NCI-H526 (cell line): Measurements from ENCODE around the gene LTA4H.
"Not testable (repeated sequence)": the region's sequence is repeated elsewhere in the genome, so short reads cannot be mapped to it uniquely, and the experiment has no call there.

ENCODE experiments used
- DNase-seq, 2 experiments: peaks; one replicate each; lab custom pipeline; 2025; lab: John Stamatoyannopoulos, UW

The LTA4H gene

DNA sequence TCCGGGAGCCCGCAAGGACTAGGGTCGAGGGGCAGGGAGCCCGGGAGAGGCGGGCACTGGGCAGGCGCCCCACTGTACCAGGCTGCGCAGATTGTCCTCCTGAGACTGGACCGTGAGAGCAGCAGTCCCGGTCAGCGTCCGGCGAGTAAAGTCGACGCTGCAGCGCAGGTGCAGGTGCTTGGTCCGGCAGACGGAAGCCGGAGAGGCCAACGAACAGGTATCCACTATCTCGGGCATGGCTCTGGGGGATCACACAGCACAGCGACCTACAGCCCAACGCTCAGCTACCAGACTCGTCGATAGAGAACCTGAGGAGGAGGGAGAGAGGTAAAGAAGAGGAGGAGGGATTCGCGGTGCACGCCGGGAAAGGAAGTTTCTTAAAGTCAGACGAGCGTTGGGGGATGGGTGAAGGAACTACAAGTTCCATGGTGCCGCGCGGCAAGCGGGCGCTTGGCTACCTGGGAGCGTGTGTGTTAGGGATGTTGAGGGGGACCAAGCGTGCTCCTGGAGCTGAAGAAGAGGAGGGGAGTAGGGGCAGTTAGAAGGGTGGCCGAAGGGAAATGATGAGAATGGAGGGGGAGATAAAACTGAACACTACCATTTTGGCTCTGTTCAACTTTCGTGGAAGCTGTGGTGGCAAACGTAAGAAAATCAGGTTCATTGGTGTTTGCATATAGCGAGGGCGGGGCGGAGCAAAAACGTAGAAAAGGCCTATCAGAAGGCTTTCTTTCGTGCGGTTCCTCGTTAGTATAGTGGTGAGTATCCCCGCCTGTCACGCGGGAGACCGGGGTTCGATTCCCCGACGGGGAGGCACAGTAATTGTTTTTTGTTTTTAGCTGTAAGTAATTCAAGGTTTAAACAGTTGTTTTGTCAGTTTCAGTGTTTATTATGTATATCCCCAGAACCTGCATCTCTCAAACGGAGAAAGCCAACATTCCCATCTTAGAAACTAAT, at the start of gene LTA4H:
Gene LTA4H, minus strand, starts transcription at position 305 of the 954 bp plus-strand sequence. Its CDS starts 68 bp downstream, at position 237.
- peak; percentile 99 for DNase-seq

- no peak for DNase-seq
Measured at GRCh38 chr12:96084624-96085023, 49.2 kb upstream of the LTA4H start.

DNA sequence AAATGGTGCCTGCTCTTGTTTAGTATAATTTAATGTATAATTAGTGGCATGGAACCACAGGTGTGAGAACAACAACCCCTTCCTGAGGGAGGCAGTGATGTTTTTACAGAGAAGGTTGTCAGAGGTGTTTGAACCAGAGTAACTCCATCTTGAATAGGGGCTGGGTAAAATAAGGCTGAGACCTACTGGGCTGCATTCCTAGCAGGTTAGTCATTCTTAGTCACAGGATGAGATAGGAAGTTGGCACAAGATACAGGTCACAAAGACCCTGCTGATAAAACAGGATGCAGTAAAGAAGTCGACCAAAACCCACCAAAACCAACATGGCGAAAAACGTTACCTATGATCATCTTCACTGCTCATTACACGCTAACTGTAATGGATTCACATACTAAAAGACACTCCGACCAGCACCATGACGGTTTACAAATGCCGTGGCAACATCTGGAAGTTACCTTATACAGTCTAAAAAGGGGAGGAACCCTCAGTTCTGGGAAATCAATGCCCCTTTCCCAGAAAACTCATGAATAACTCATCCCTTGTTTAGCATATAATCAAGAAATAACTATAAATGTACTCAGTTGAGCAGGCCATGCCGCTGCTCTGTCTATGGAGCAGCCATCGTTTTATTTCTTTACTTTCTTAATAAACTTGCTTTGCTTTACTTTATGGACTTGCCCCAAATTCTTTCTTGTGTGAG, 47.8 kb upstream of the LTA4H start:
- no peak for DNase-seq

- no peak for DNase-seq
Measured at GRCh38 chr12:96081596-96081995, 46.2 kb upstream of the LTA4H start.

DNA sequence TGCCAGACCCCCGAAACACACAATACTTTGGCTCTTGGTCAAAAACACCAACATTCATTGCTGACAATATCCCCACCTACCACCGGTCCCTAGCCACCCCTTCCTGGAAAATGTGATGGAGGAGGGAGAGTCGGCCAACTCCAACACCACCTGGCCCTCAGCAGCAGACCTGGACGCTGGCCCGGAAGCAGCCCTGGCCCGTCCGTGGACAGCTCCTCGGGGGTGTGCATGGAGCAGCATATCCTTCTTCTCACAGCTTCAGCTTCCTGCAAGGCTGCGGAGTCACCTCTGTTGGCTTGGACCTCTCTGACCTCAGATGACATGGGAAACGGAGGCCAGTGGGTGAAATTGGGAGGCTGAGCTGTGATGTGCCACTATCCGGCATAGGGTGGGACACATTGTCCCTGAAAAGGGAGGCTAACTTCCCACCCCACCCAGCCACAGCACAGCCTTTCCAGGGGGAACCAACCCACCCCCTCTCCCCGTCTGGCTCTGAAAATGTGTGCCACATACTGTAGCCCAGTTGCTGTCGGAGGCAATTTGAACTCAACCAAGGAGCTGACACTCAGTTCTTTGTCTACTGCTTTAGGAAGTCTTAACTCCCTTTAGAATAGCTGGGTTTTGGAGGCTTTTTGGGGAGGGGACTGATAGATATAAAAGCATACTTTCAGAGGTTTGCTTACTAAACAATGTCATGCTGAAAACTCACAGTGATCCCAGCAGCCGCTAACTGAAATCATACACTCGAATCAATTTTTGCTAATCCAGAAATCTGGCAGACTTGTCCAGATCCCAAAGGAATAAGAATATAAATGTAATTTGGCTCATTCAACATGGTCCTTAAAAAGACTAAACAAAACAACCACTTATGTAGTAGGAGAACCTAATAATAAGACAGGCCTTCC, 43.1 kb upstream of the LTA4H start:
- DNase-seq = no peak

DNA sequence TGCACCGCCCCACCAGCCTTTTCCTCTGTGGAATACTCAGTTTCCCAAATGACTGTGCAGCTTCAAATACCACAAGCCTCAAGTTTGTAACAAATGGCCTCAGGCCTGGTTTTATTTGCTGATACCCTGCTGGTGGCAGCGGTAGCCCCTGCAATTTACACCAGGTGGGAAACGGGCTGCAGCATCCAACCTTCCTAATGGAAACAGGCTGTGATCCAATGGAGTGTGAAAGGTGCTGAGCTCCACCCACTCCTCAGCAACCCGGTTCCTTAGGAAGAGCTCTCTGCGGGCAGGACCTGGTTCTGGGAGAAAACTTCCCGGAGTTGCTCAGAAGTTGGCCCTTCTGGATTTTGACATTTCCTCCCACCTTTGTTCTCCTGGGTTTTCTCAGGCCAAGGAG, 41.7 kb upstream of the LTA4H start:
- DNase-seq = no peak

GRCh38 chr12:96075560-96075959, 40.2 kb upstream of the LTA4H start:
- no peak for DNase-seq

- peak in 1 of 2 experiments; percentile 0 for DNase-seq
Measured at GRCh38 chr12:96073346-96074330, 38.3 kb upstream of the LTA4H start.

DNA sequence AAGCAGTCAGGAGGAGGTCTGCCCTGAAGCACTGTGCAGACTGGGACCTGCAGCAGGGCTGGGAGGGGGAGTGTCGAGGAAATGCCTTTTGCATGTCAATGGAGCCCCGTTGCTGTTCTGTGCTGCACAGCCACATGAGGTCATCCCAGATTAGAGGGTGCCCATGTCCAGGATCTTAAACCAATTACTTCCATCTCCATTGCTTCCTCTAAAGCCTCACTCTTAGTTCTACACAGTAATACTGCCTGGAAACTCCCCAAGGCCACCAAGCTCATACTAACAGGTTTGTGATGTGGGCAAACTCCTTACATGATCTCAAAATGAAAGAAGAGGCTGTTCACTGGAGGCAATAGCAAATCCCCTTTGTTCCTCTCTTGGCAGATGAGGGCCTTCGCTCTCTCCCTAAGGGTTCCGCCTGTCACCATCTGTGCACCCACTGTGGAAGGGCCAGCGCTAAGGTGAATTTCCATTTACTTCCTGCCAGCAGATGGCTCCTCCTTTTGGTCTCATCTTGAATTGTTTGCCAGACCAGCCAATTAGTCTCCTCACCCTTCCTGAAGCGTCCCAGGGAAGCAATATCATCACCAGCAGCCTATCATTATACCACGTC, 35.4 kb upstream of the LTA4H start:
- DNase-seq = peak in 1 of 2 experiments; percentile 27

GRCh38 chr12:96069511-96070231, 34.3 kb upstream of the LTA4H start:
- no peak for DNase-seq

DNA sequence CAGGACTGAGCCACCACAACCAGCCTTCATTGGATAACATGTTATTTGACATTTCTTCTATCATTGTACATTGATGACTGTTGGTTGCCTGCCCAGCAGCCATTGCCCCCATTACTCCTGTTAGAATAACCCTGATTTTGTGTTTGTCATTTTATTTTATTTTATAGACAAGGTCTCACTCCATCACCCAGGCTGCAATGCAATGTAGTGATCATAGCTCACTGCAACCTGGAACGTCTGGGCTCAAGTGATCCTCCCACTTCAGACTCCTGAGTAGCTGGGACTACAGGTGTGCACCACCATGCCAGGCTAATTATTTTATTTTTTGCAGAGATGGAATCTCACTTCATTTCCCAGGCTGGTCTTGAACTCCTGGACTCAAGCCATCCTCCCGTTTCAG, 33.2 kb upstream of the LTA4H start:
- DNase-seq = no peak

GRCh38 chr12:96068111-96068510, 32.7 kb upstream of the LTA4H start:
- DNase-seq = no peak

- DNase-seq = not testable (repeated sequence)
Measured at GRCh38 chr12:96065776-96066175, 30.4 kb upstream of the LTA4H start.

- DNase-seq = no peak
Measured at GRCh38 chr12:96064966-96065365, 29.6 kb upstream of the LTA4H start.

GRCh38 chr12:96064271-96064670, 28.9 kb upstream of the LTA4H start:
- no peak for DNase-seq

DNA sequence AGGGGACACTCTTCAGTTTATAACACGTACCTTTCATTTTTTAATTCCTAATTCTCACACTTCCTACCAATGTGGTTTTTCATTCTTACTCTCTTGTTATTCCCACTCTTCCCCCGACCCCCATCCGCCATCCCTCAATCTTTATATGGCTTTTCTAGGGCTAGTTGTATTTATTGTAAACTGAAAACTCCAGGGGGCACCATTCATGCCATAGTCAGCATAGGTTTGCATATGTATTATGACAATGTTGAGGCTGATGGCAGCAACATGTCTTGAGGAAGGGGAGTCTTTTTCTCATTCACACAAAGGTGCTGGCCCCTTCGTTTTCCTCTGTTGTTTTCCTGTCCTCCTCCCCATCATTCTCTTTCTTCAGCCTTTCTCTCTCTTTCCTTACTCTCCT, 27.7 kb upstream of the LTA4H start:
- DNase-seq = peak; percentile 37 to 64

DNA sequence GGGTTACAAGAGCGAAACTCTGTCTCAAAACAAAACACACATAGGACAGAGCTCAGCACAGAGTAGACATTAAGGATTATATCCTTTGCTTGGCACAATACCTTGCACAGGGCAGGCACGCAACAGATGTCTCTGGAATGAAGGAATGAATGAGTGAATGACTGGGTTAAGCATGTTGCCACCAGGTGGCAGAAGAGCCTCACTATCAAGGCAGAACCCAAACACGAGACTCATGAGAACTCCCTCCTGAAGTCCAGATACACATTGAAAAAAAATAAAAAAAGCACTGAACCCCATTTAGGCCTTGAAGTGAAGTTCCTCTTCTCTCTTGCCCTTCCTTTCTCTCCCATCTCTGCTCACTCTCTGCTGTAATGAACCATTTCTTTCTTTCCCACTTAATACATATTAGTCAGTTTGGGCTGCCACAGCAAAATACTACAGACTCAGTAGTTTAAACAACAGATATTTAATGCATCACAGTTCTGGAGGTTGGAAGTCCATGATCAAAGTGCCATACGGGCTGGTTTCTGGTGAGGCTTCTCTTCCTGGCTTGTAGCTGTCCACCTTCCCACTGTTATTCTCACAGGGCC, 26.6 kb upstream of the LTA4H start:
- peak; percentile 18 to 80 for DNase-seq

GRCh38 chr12:96061323-96061722, 25.9 kb upstream of the LTA4H start:
- no peak for DNase-seq

DNA sequence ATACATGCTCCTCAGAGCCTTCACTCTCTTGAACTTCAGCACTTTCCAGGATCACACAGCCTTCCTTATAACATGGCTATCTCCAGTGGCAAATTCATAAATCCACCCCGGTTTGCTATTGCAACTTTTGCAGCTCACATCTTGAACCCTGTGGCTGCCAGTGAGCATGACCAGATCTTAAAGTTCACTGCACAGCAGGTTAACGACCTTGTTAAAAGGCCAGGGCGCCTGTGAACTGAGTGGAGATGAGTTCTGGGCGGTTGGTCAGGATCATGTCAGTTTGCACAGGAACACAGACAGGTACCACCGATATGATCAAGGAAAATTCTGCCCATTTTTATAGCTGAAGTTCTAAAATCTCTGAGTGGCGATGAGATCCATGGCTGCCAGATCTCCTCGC, 24.7 kb upstream of the LTA4H start:
- DNase-seq = no peak
